HL-60 (cell line): ENCODE data around the gene NMRK1.

Source experiments
- GABPA ChIP-seq: IDR thresholded peaks from 2 replicates; pipeline ENCODE4 v1.6.1; 2012; ENCODE audit warnings: low read depth
- POLR2AphosphoS5 ChIP-seq: IDR thresholded peaks from 2 replicates; pipeline ENCODE4 v1.6.1; 2012; ENCODE audit warnings: low read depth
- TF ChIP-seq, protein P1 (sequence below): IDR thresholded peaks from one replicate; pipeline ENCODE4 v1.5.1; 2011; ENCODE audit warnings: low read length, control low read depth, inconsistent platforms; ENCODE audit not compliant: insufficient read depth
- TF ChIP-seq, protein P2 (sequence below): IDR thresholded peaks from 2 replicates; pipeline ENCODE4 v1.6.1; 2012; ENCODE audit warnings: low read depth; ENCODE audit not compliant: insufficient replicate concordance

DNA sequence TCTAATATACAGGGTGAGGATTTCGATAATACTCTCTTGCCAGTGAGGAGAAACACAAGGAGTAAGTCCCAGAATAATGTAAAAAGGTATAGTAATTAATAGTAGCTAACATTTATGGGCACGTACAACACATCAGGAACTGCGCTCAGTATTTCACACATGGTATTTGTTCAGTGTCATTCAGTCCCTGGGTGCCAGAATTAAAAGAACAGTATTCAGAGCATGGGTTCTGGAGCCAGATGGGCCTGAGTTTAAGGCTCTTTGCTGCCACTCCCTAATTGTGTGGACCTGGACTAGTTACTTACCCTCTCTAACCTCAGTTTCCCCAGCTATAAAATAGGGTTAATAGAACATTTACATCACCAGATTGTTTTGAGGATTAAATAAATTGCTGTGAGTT lies 16.7 kb upstream of the NMRK1 start:
- TF ChIP-seq, protein P1, sequence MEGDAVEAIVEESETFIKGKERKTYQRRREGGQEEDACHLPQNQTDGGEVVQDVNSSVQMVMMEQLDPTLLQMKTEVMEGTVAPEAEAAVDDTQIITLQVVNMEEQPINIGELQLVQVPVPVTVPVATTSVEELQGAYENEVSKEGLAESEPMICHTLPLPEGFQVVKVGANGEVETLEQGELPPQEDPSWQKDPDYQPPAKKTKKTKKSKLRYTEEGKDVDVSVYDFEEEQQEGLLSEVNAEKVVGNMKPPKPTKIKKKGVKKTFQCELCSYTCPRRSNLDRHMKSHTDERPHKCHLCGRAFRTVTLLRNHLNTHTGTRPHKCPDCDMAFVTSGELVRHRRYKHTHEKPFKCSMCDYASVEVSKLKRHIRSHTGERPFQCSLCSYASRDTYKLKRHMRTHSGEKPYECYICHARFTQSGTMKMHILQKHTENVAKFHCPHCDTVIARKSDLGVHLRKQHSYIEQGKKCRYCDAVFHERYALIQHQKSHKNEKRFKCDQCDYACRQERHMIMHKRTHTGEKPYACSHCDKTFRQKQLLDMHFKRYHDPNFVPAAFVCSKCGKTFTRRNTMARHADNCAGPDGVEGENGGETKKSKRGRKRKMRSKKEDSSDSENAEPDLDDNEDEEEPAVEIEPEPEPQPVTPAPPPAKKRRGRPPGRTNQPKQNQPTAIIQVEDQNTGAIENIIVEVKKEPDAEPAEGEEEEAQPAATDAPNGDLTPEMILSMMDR, result no peak
- TF ChIP-seq GABPA (no peak), POLR2AphosphoS5 (no peak)
- TF ChIP-seq, protein P2, sequence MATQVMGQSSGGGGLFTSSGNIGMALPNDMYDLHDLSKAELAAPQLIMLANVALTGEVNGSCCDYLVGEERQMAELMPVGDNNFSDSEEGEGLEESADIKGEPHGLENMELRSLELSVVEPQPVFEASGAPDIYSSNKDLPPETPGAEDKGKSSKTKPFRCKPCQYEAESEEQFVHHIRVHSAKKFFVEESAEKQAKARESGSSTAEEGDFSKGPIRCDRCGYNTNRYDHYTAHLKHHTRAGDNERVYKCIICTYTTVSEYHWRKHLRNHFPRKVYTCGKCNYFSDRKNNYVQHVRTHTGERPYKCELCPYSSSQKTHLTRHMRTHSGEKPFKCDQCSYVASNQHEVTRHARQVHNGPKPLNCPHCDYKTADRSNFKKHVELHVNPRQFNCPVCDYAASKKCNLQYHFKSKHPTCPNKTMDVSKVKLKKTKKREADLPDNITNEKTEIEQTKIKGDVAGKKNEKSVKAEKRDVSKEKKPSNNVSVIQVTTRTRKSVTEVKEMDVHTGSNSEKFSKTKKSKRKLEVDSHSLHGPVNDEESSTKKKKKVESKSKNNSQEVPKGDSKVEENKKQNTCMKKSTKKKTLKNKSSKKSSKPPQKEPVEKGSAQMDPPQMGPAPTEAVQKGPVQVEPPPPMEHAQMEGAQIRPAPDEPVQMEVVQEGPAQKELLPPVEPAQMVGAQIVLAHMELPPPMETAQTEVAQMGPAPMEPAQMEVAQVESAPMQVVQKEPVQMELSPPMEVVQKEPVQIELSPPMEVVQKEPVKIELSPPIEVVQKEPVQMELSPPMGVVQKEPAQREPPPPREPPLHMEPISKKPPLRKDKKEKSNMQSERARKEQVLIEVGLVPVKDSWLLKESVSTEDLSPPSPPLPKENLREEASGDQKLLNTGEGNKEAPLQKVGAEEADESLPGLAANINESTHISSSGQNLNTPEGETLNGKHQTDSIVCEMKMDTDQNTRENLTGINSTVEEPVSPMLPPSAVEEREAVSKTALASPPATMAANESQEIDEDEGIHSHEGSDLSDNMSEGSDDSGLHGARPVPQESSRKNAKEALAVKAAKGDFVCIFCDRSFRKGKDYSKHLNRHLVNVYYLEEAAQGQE, result no peak
